Middle frontal gyrus (tissue), 1 donor: ENCODE results near the gene LIPA.
"Not testable (repeated sequence)": the region's sequence is repeated elsewhere in the genome, so short reads cannot be mapped to it uniquely, and the experiment has no call there.

ENCODE experiments used
- DNase-seq: peaks from one replicate; pipeline ENCODE4 v3.0.0-alpha.2; 2015; ENCODE audit warnings: low spot score; ENCODE audit errors: extremely low spot score

Gene LIPA

DNA sequence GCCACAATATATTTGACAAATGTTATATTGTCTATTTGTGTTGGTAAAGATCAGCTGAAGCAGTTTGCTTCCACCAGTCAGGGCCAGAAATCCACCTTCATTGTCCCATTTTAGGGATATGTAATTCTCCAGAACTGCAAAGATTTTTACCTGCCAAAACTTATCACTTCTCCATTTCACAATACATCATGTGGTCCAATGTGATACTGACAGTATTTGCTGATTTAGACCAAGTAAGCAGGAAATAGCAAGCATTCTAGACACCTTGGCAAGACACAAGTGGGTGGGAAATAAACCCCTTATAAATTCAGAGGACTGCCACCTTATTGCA is 18.5 kb upstream of the LIPA start:
- DNase-seq = no peak

DNA sequence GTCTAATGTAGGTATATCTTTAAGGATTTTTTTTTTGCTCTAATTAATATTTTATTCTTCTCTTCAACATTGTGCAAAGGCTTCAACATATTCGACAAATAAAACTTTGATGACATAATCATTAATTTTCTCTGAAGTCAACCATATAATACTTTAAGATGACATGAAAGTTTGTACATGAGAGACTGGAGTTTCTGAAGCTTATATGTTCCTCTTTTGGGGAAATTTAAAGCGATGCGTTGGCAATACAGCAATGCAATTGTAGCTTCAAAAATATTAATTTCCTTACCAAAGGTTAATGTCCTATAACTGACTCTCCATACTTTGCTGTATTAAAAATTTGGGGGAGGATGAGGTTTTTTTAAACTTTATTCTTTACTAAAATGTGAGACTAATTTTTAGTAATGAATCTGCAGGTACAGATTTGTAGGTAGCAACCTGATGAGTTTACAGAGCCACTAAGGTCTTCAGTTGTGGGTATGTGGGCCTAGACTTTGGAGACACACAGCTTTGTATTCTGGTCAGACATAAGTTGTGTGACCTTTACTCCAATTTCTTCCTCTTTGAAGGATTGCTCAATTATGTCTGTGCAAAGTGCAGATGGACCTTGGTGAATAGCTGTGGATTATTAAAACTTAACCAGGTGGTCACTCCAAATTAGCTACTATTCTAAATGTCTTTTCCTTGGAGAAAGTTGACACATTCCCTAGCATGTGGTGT is 18.0 kb upstream of the LIPA start:
- DNase-seq = no peak

DNA sequence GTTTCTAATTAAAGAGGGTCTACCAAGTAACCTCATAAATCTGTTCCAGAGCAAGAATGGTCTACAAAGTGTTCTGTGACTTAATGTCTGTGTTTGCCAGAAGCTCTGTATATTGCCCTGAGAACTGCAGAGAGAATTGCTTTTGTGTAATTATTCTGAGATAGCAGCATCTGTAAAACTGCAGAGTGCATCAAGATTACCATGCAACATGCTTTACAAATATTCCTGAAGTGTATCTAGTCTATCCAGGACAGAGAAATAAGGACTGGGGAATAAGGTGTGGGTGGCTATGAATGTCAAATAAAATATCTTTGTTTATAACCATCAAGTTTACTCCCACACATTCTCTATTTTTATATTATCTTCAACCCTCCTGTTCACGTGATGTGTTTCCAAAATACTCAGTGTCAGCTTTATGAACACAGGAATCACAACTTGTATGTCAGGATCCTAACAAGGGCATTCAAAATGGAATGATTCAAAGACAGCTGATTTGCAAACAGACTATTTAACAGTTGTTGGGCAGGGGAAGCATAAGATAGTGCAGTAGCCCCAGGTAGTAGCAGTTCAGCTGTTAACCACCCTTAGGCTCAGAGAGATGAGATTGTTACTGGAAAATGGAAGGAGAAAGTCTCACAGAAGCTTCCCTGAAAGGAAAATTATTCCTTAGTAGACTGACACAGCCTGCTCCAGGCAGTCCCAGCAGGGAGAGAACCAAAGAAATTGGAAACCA is 15.3 kb upstream of the LIPA start:
- no peak for DNase-seq

DNA sequence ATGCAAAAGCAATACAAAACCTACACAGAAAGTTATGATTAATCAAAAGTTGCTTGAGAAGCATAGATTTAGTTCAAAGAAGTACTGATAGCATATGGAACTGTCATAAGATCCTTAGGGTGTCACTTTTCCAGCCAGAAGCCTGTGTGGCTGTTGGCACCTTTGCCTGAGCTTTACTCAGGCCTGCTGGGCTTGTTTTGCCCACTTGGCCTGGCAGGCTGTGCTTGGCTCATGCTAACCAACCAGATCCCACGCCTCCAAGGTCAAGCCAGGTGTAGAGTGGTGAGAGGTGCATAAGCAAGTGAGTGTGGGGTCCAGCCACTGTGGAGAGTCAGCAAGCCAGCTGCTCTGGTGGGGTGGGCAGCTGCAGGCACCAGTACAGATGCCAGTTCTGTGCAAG is 12.0 kb upstream of the LIPA start:
- DNase-seq = no peak

DNA sequence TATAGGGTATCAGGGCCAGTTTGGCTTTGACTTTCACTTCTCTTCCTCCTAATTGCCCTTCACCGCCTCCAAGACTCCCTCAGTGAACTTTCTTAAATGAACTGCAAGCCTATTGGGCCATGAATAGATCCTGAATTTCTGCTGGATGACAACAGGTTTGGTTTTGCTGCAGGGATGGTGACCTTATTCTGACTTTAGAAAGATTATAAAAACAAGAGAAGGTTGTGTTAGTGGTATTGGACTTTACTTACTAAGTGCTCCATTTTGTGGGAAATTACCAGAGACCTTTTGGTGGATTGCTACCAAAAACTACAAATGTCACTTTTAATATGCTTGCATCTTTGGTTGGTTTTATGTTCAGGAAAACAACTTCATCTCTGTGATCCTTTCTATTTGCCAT is 11.5 kb upstream of the LIPA start:
- DNase-seq = no peak

DNA sequence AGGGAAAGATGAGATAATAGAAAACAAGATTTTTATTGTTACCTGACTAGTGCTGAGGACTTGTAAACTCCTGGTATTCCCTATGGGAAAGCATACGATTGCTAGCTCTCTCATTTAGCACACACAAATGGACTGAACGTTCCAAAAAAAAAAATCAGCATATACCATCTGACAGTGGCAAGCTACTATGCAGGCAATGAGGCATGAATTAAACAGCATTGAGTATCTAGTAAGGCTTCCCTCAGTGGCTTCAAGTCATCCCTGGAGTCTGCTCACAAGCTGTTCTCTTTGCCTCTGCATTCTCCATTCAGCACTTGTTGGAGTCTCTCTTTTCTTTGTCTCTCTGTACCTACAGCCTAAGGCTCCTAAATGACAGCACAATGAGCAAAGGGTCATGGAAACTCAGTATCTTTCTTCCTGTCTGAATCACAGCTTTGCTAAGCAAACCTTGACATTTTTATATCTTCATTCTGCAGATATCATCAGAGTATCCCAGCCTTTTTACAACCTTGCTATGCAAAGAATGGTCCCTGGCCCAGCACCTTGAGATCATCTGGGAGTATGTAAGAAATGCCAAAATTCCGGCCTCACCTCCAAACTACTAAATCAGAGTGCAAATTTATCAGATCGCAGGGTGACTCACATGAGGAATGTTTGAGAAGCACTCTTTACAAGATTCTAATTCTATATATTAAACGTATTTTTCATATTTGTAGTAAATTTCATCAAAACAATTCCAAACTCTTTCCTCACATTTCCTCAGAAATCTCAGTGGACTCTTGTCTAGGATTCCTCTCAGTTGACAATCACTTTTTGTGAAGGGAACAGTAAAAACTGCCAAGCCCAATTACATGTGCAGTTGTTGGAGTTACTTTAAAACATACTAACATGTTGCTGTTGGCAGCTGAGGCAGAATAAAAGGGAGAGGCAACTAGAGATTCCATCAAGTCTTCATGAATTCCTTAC is 10.8 kb upstream of the LIPA start:
- DNase-seq = no peak

DNA sequence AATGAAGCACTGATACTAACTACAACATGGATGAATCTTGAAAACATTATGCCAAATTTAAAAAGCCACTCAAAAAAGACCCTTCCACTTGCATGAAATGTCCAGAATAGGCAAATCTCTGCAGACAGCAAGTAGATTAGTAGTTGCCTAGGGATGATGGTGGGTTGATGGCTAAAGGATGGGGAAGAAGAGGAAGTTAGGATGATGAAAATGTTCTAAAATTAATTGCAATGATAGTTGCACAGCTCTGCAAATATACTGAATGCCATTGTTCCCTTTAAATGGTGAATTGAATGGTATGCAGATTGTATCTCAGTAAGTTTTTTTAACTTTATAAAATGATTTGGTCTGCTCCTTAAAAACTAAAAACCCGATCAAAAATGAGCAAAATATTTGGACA is 7.3 kb upstream of the LIPA start:
- no peak for DNase-seq

DNA sequence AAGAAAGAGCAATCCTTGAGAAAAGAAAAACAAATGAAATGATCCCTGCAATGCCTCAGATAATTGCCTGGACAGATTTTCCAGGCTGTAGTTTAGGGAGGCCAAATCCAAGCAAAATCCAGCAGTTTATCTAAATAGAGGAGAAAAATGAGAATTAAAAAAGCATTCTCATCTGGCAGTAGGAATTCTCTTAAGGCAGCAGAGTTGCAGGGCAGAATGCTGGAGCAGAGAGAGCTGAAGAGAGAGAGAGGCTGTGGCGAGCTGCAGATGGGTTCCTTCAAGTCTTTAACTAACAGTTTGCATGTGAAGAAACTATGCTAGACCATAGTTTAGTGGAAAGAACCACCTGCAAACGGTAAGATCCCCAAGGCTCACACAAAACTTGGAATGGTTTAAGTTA is 6.0 kb upstream of the LIPA start:
- DNase-seq = no peak

DNA sequence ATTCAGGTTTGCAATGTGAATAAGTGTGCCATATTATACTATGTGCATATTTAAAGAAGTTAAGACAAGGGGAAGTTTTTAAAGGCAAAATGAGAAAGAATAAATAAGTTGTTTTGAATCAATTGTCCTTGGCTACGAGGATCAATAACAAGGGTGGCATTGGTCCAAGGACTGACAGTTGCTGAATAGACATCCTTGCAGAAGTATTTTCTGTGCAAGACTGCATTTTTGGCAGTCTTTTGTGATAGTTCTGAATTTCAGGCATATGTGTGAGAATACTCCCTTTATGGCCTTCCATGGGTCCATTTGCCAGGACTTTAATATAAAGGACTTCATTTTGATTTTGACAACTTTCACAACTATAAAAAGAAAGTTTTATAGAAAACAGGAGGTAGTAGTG is 5.4 kb upstream of the LIPA start:
- no peak for DNase-seq

DNA sequence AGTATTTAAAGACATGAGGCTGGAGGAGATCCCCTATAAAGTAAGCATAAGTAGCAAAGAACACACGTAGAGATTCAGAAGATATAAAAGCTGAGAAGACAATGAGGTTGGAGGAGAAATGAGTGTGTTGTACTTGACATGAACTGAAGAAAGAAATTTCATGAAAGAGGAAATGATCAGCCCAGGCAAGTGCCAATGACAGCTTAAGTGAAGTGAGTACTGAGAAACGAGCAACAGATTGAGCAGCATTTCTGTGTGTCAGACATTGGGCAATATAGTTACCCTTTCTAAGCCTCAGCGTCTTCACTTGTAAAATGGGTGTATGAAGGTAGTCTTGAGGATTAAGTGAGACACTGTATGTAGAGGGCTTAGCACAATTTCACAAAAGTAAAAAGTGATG is 4.8 kb upstream of the LIPA start:
- no peak for DNase-seq

DNA sequence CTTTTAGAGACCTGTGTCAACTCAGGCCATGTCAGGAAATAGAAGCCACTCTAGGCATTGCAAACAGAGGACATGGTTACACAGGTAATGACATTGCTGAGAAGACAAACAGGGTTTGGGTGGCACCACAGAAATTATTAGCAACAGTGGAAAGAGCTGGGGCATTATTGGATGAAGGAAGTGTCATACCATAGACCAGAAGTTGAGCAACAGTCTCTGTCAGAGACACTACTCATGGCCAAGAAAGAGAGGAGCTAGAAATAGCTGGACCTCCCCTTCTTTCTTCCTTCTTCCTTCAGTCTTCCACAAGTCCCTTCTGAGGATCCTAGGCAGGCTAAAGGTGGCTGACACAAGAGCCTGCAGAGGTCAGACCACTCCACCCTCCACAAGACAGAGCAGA is 4.2 kb upstream of the LIPA start:
- no peak for DNase-seq

DNA sequence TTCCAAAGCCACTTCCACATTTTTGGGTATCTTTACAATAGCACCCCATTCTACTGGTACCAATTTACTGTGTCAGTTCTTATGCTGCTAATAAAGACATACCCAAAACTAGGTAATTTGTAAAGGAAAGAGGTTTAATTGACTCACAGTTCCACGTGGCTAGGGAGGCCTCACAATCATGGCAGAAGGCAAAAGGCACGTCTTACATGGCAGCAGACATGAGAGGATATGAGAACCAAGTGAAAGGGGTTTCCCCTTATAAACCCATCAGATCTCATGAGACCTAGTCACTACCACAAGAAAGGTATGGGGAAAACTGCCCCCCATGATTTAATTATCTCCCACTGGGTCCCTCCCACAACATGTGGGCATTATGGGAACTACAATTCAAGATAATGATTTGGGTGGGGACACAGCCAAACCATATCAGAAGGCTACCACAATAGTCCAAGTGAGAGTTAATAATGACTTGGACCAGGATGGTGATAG is 3.6 kb upstream of the LIPA start:
- not testable (repeated sequence) for DNase-seq

DNA sequence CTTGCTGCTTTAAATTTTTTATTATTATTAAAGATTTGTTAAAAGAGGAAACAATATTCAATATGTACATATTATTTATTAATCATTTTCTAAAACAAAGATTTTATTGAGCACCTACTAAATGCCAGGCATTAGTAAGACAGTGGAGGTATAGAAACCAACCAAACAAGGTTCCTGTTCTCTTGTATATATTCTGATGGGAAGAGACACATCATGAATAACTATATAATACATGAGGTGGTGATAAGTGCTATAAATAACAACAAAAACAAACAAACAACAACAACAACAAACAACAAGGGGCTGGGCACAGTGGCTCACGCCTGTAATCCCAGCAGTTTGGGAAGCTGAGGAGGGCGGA is 630 bp upstream of the LIPA start:
- DNase-seq = no peak

DNA sequence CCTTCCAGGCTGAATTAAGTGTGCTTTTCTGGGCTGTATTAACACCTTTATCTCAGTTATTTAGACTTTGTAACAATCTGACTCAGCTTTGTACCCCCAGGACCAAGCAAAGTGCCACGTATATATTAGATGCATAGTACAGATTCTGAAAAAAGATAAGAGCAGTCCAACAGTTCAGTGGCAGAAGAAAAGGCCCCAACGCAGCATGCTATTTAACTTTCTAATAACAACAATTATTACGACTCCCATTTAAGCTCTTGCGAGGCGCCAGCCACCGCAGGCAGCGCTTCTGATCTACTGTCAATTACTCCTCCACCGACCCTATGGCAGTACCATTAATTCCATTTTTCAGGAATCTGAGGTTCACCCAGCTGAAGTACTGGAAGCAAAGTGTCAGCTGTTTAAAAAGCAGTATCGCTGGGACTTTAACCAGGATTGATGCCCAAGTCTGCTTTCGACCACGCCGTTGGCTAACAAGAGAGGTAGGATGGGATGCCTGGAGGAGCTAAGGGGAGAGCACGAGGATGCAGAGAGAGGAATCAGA is 638 bp downstream of the LIPA start:
- no peak for DNase-seq

DNA sequence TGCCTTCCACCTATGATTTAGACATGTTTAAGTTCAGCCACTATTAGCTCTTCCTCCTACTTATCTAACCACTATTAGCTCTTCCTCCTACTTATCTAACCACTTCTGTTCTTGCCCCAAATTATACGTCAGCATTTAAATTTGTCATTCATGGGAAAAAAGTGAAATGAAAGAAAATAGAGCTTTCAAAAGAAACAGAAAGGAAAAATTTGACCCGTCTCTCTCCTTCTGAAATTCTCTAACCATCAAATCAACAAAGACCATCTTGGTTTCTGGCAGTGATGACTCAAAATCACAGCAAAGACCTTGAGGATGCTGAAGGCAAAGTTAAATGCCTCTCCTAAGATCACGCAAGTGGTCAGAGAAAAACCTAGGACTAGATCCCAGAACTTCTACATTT is 2.6 kb downstream of the LIPA start:
- DNase-seq = no peak

DNA sequence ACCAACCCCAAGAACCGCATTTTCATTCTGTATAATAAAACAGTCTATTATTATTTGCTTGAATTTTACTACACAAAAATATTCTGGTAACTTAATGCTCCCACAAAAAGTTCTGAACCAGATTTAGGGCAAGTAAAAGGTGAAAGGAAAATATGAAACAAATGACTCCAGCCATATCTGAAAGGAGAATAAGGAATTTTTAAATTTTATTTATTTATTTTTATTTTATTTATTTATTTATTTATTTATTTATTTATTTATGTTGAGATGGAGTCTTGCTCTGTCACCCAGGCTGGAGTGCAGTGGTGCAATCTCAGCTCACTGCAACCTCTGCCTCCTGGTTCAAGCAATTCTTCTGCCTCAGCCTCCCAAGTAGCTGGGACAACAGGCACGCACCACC is 4.0 kb downstream of the LIPA start:
- DNase-seq = not testable (repeated sequence)

DNA sequence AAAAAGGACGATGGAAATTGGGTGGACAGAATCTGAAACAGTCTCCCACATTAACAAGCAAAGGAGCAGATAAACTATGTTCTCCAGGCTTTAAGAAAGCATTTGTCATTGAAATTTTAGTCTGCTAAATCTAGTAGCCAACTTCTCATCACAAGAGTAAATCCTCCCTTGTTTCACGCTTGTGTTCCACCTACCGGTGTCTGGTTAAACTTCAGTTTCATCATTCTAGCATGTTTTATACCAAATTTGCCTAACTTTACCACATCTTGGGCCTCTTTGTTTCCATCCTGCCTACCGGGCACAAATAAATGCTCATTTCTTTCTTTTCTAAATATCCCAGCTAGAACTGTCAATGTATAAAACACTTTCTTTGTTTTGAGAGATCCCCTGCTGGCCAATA is 5.8 kb downstream of the LIPA start:
- no peak for DNase-seq

DNA sequence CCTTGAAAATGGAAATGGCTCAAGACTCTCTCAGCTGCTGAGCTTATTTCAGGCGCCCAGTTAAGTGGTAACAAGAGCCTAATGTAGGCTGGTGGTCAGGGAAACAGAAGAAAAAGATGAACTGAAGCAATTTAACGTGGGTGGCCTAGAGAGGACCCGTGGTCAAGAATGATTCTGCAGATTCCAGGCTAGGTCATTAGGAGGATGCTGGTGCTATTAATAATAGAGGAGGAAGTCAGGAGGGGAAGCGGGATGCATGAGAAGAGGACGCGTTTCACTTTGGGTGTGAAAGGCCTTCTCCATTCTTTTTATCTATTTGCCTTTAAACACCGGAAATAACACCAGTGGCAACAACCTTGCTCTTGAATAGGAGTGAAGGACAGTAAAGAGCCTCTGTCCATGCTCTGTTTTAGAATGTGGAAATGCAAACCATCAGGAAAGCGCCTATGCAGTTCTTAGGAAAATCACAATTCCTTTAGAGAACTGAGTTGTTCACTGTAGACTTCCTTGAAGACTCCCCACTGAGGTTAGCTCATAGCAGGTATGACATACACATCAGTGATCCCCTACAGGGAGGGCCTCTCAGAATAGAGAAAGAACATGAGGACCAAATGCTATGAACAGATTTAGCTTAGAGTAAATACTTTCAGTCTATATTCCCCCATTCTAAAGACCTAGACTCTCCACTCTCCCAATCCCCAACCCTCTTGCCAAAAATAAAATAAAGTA is 8.6 kb downstream of the LIPA start:
- peak; percentile 2 for DNase-seq

DNA sequence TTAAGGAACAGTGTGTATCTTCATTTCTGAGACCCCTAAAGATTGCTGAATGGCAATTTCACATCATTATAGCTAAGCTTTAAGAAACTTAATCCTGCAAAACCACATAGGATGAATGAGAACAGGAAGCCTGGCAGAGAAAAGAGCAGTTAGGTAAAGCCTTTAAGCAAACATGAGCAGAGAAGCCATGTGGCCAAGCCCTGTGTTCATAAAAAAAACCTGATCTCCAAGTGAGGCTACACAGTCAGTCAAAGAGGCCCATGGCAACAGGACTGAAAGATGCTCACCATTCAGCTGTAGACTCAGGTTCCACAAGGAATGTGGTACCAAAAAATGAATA is 9.3 kb downstream of the LIPA start:
- no peak for DNase-seq

DNA sequence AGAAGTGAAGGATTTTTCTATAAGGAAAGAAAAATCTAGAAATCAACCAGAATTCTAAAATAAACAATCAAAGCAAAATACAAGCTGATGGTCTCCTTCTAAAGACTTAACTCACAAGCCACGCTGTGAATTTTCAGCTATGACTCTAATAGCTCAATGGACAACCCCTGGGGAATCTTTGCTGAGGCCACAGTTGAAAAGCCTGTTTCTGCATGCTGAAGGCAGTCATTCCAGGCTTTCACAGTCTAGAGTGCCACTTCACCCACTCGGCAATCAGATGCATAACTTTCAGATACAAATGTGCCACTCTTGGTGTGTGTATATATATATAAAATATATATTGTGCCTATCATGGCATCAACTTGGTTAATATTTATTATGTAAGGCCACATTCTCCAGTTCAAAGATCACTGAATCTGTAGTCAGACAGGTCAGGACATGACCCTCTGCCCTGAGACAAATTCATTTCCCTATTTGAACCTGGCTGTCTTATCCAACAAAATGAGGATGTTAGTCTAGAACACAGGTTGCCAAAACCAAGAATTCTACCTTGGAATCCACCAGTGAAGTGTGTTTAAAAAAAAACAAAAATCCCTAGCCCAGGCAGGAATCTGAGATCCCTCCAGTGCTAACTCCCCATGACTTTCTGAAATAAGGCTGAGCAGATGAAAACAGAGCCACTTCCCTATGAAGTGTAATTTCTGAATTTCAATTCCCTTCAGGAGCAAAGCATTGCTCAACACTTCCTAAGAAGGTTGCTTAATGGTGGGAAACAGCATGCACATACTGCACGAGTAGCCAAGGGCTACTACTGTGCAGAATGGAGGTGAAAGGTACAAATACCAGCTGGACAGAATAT is 9.9 kb downstream of the LIPA start:
- DNase-seq = peak; percentile 0
